Endothelial cell of umbilical vein (primary cell): ENCODE data around the gene DNM2. TPM values are rescaled to one million over a fixed set of nuclear protein-coding genes. Genes with fewer than 3 reads are reported as not detected.

Source experiments
- BruUV-seq: library from RNA; stranded (reverse); fragments of 400-500 nt; replicated peaks from 2 replicates; lab custom pipeline; 2021; lab: Mats Ljungman, UMichigan
- CTCF ChIA-PET: fragments of 300-600, 350-600 bp; sonication (Branson Sonifier 250); formaldehyde crosslinking; loops from one replicate; lab custom pipeline; 2021; ENCODE audit warnings: antibody characterized with exemption, inconsistent platforms; lab: Charles Lee
- POLR2A ChIA-PET: fragments of 300-600, 350-600 bp; sonication (Branson Sonifier 250); formaldehyde crosslinking; loops from one replicate; lab custom pipeline; 2021; ENCODE audit warnings: antibody characterized with exemption, inconsistent platforms; lab: Charles Lee
- DNase-seq: peaks from one replicate; pipeline ENCODE4 v3.0.0-alpha.2; 2011; ENCODE audit warnings: low read depth, low spot score
- FAIRE-seq: peaks from 2 replicates; lab custom pipeline; 2011; peaks lifted over from hg19 to GRCh38; lab: Jason Lieb, UNC
- H2AFZ ChIP-seq: 2 replicates; pipeline ENCODE4 v1.6.0; 2012; ENCODE audit warnings: low read depth, low read length, control low read depth, inconsistent platforms
- H3K27ac ChIP-seq: 2 replicates; pipeline ENCODE4 v1.5.1; 2011; ENCODE audit warnings: low read depth, mild to moderate bottlenecking, control low read depth, low read length, moderate library complexity; ENCODE audit not compliant: insufficient read depth
- H3K27me3 ChIP-seq, 2 experiments: 2 replicates each; pipeline versions ENCODE4 v1.6.0 to v1.6.1; 2011; ENCODE audit warnings: low read length in 2 of 2, mixed read lengths in 1 of 2; ENCODE audit not compliant: control insufficient read depth in 2 of 2, insufficient read depth in 2 of 2
- H3K36me3 ChIP-seq, 2 experiments: 2 replicates in 1 of 2; 3 replicates in 1 of 2; pipeline ENCODE4 v1.5.1; 2011; ENCODE audit warnings: low read length in 2 of 2, mild to moderate bottlenecking in 1 of 2, moderate library complexity in 1 of 2; ENCODE audit not compliant: control insufficient read depth in 2 of 2, insufficient read depth in 2 of 2; ENCODE audit errors: extremely low read depth in 1 of 2
- H3K4me1 ChIP-seq: 3 replicates; pipeline ENCODE4 v1.5.1; 2011; ENCODE audit warnings: mild to moderate bottlenecking, low read length; ENCODE audit not compliant: control insufficient read depth, insufficient read depth; ENCODE audit errors: extremely low read depth
- H3K4me2 ChIP-seq: 2 replicates; pipeline ENCODE4 v1.6.1; 2011; ENCODE audit warnings: low read length, control low read depth, mixed read lengths; ENCODE audit not compliant: insufficient read depth
- H3K4me3 ChIP-seq, 3 experiments: fragments of 200-600 bp in 1 of 3; sonication (generic), shearing (Covaris generic) in 1 of 3; replicated peaks in 1 of 3; 2 replicates each; pipeline ENCODE4 v1.5.1; 2011 to 2016; ENCODE audit warnings: control low read depth in 3 of 3, low read length in 3 of 3, mild to moderate bottlenecking in 2 of 3, inconsistent platforms in 1 of 3, low read depth in 1 of 3, moderate library complexity in 1 of 3; ENCODE audit not compliant: insufficient read depth in 1 of 3
- H3K79me2 ChIP-seq: 2 replicates; pipeline ENCODE4 v1.6.0; 2012; ENCODE audit warnings: low read length, inconsistent platforms; ENCODE audit not compliant: control insufficient read depth, insufficient read depth
- H3K9ac ChIP-seq: replicated peaks from 2 replicates; pipeline ENCODE3; 2011; ENCODE audit warnings: low read length, control low read depth; ENCODE audit not compliant: insufficient read depth; ENCODE audit errors: extremely low read depth
- H3K9me1 ChIP-seq: replicated peaks from 3 replicates; pipeline ENCODE4 v1.6.0; 2011; ENCODE audit warnings: mild to moderate bottlenecking, low read length; ENCODE audit not compliant: control insufficient read depth, insufficient read depth; ENCODE audit errors: extremely low read depth
- H3K9me3 ChIP-seq: replicated peaks from 2 replicates; pipeline ENCODE4 v1.5.1; 2012; ENCODE audit warnings: low read length, inconsistent platforms; ENCODE audit not compliant: control insufficient read depth, insufficient read depth
- H4K20me1 ChIP-seq: replicated peaks from 2 replicates; pipeline ENCODE3; 2011; ENCODE audit warnings: mild to moderate bottlenecking, low read length; ENCODE audit not compliant: control insufficient read depth, insufficient read depth; ENCODE audit errors: extremely low read depth
- FOS ChIP-seq: IDR thresholded peaks from 2 replicates; pipeline ENCODE4 v1.6.1; 2011; ENCODE audit warnings: mild to moderate bottlenecking, low read length, moderate library complexity, borderline replicate concordance; ENCODE audit not compliant: insufficient read depth
- GATA2 ChIP-seq: IDR thresholded peaks from 2 replicates; pipeline ENCODE4 v1.7.0; 2011; ENCODE audit warnings: low read depth, mild to moderate bottlenecking, moderate library complexity, mixed read lengths, low read length; ENCODE audit not compliant: insufficient read length, insufficient read depth
- JUN ChIP-seq: IDR thresholded peaks from 2 replicates; pipeline ENCODE4 v1.6.1; 2011; ENCODE audit warnings: borderline replicate concordance, low read depth; ENCODE audit not compliant: insufficient read length, insufficient read depth
- MYC ChIP-seq: IDR thresholded peaks from one replicate; pipeline ENCODE4 v1.6.1; 2011; ENCODE audit warnings: mild to moderate bottlenecking, low read depth, low read length
- POLR2A ChIP-seq: IDR thresholded peaks from 2 replicates; pipeline ENCODE4 v1.6.1; 2012; ENCODE audit warnings: low read depth, mild to moderate bottlenecking, control low read depth, low read length
- dilution Hi-C: fragments of 300-500 bp; cut with MboI; formaldehyde crosslinking; loops from one replicate; pipeline ENCODE4 v1.15.0; 2019; ENCODE audit warnings: low sequenced_read_pairs; ENCODE audit not compliant: extremely low pct_ligation_motif_present
- intact Hi-C: fragments of 100-400 bp; cut with micrococcal nuclease; formaldehyde crosslinking; loops from one replicate; pipeline ENCODE4 v1.10.0; 2022
- polyA plus RNA-seq, 4 experiments: library from polyadenylated mRNA; depleted of rRNA in 3 of 4; stranded (reverse) in 3 of 4; unstranded in 1 of 4; fragments of >200 nt; gene quantifications; 2 replicates each; pipeline versions ENCODE4 v1.2.1 to v1.2.3, GENCODE V29; 2011 to 2012; ENCODE audit warnings: missing spikeins in 1 of 4
- total RNA-seq: library from RNA; stranded (reverse); gene quantifications from 2 replicates; pipeline ENCODE4 v1.2.3, GENCODE V29; 2021
- TF ChIP-seq, protein P1 (sequence below): IDR thresholded peaks from 2 replicates; pipeline ENCODE4 v1.6.1; 2011; ENCODE audit not compliant: insufficient read depth, insufficient read length
- TF ChIP-seq, protein P2 (sequence below), 2 donors: IDR thresholded peaks; 1 replicate in 1 of 2; 2 replicates in 1 of 2; pipeline ENCODE4 v1.5.1; 2011; ENCODE audit warnings: low read length in 2 of 2, mild to moderate bottlenecking in 2 of 2, moderate library complexity in 2 of 2, control low read depth in 1 of 2, inconsistent platforms in 1 of 2, low read depth in 1 of 2; ENCODE audit not compliant: insufficient read depth in 1 of 2; ENCODE audit errors: extremely low read depth in 1 of 2

The DNM2 gene
- total and polyA plus RNA-seq, 2 donors (not counting 3 experiments of a cell fraction or from before 2014, with no cell fraction given) = 81.8 to 175 TPM

DNA sequence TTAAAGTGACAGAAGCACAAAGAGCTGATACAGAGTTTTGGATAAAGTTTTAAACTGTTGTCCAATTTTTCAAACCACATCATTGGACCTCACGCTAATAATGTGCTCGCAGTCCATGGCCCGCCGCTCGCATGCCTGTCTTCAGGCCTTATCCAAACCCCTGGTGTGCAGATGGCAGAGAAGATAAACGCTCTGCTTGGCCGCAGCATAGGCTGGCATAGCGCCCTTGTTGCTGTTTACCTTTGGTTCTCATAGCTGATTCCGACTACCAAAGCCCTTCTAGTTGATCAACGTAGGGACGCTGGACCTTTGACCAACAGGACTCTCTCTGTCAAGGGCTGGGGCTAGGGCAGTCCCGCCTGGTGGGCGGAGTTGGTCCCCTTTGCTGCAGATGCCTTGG, 40.1 kb upstream of the DNM2 start:
- Histone ChIP-seq H3K4me1 (no peaks in the 10 kb centered on the region), H3K4me2 (no peak overlapping the region), H3K27ac (no peak overlapping the region), H4K20me1 (no peaks in the 10 kb centered on the region), H3K79me2 (peaks cover 33% of the 10 kb centered on the region), H2AFZ (no peak overlapping the region), H3K9ac (no peak overlapping the region), H3K27me3 (no peaks in the 10 kb centered on the region), H3K9me3 (no peaks in the 10 kb centered on the region), H3K9me1 (no peaks in the 10 kb centered on the region), H3K36me3 (peaks cover 43 to 66% of the 10 kb centered on the region in 2 experiments), H3K4me3 (no peak overlapping the region)
- no peak for TF ChIP-seq FOS
- TF ChIP-seq POLR2A = no peak
- no peak for TF ChIP-seq JUN
- TF ChIP-seq MYC = no peak
- TF ChIP-seq GATA2 = no peak
- TF ChIP-seq, protein P1, sequence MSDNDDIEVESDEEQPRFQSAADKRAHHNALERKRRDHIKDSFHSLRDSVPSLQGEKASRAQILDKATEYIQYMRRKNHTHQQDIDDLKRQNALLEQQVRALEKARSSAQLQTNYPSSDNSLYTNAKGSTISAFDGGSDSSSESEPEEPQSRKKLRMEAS = no peak
- TF ChIP-seq, protein P2, sequence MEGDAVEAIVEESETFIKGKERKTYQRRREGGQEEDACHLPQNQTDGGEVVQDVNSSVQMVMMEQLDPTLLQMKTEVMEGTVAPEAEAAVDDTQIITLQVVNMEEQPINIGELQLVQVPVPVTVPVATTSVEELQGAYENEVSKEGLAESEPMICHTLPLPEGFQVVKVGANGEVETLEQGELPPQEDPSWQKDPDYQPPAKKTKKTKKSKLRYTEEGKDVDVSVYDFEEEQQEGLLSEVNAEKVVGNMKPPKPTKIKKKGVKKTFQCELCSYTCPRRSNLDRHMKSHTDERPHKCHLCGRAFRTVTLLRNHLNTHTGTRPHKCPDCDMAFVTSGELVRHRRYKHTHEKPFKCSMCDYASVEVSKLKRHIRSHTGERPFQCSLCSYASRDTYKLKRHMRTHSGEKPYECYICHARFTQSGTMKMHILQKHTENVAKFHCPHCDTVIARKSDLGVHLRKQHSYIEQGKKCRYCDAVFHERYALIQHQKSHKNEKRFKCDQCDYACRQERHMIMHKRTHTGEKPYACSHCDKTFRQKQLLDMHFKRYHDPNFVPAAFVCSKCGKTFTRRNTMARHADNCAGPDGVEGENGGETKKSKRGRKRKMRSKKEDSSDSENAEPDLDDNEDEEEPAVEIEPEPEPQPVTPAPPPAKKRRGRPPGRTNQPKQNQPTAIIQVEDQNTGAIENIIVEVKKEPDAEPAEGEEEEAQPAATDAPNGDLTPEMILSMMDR (IDR thresholded peaks at IDR 0.05; ENCODE audit: extremely low read depth in 1 of 2, insufficient read depth in 1 of 2, low read depth in 1 of 2, low read length in 2 of 2) = no peak
- DNase-seq (no peak), FAIRE-seq (no peak)
- ChIA-PET POLR2A (no interaction called here), CTCF (no interaction called here)
- intact Hi-C loops (no loop called here), dilution Hi-C loops (no loop called here)
- no TSS peak for BruUV-seq
